LoVo (cell line): Measurements from ENCODE around the gene CRYBB1.
"Not testable (repeated sequence)": the region's sequence is repeated elsewhere in the genome, so short reads cannot be mapped to it uniquely, and the experiment has no call there.

Source experiments
- DNase-seq: peaks from one replicate; pipeline ENCODE4 v3.0.0-alpha.2; 2016; ENCODE audit warnings: low spot score

Gene CRYBB1

DNA sequence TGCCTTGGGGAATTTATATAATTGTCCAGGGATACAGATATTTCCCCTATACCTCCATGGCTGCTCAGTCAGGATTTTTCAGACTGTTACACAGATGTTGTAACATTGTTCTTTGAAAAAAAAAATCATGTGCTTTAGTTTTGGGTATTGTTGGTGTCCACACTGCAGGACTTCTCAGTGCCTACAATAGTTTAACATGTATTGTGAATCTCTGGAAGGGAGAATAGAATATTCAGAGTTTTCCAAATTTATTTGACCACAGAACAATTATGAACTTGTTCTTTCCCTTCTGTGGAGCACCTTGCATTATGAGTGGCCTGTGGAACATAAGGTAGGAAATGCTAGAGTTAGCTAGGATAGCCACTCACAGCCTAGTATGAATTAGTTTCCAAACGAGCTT, 18.5 kb upstream of the CRYBB1 start:
- DNase-seq, result no peak

DNA sequence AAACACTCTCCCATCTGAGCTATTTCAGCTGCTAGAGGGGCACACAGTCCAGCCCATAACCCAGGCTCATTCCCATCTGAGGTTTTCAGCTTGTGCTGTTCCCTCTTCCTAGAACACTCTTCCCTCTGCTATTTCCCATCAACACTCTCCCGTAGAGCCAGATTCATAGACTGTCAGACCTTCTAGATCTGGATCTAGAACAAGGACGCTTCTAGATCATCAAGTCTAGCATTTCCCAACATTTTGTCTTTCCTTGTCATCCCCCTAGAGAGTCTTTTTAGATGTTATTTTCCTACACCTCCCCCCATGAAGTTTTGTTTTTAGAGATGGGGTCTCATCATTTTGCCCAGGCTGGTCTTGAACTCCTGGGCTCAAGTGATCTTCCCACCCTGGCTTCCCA, 17.3 kb upstream of the CRYBB1 start:
- DNase-seq, result no peak

DNA sequence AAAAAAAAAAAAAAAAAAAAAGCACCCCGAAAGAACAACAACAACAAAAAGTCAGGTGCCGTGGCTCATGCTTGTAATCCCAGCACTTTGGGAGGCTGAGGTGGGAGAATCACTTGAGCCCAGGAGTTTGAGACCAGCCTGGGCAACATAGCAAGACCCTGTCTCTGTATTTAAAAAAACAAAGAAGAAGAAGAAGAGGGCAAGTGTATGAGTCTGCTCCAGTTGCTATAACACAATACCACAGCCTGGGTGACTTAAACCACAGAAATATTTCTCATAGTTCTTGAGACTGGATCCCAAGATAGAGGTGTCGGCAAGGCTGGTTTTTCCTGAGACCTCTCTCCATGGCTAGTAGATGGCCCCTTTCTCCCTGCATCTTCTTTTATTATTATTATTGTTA, 16.4 kb upstream of the CRYBB1 start:
- no peak for DNase-seq

DNA sequence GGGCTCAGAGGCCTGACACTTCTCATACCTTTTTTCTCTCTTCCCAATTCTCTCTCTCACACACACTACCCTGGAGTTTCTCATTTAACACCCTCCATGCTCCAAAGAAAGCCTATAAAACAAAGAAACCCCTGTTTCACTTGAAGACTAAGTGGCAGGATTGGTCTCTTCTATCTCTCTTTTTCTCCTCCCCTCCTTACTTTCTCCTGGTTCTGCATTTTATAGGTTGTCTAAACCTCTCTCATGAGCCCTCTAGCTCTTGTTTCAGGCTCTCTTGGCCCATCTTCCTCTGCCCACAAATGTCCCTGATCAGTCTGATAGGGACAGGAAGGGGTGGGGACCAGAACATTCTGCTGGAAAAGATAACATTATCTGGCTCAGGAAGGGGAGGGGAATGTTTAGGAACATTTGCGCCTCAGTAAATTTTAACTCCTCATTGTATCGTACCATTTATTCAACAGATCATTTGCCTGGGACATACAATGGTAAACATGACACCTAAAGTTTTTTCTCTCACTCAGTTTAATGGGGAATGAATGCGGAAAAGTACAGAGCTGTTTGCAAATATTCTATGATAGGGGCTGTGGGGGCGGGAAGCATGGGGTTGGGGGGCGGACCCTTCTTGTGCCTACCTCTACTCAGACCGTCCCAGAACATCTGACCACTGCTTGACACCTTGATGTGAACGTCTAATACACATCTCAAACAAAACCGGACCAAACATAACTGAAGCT, 14.8 kb upstream of the CRYBB1 start:
- DNase-seq, result no peak

DNA sequence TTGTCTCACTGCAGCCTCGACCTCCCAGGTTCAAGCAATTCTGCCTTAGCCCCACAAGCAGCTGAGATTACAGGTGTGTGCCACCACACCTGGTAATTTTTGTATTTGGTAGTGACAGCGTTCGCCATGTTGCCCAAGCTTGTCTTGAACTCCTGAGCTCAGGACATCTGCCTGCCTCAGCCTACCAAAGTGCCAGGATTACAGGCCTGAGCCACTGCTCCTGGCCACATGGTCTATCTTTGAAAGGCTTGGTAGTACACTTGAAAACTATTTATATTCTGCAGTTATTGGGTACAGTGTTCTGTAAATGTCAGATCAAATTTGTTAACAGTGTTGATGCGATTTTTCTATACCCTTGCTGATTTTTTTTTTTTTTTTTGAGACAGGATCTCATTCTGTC, 13.5 kb upstream of the CRYBB1 start:
- no peak for DNase-seq

DNA sequence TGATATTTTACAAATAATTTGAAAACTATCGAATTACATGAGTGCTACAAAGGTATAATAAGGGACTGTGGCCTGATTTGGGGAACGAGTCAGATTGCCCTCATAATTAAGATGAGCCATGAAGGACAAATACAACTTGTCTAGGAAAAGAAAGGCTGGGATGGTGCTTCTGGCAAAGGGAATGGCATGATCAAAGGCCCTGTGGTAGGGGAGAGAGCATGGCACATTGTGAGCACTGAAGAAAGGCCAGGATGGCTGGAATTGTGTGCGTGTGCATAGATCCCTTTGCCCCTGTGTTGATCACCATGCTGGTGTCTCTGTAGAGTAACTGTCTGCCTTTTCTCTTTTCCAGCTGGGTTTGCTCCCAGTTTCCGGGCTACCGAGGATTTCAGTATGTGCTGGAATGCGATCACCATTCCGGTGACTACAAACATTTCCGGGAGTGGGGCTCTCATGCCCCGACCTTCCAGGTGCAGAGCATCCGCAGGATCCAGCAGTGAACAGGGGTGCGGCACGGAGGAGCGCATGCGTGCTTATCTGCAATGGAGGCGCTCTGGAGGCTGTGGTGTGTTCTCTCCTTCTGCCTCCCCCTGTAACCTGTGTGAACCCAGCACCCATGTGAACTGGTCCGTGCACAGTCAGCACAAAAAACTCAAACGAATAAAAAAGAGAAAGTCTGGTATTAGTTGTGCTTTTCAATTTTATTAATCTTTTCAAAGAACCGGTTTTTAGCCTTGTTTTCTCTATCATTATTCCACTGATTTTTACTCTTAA, 12.3 kb upstream of the CRYBB1 start:
- DNase-seq, result no peak

DNA sequence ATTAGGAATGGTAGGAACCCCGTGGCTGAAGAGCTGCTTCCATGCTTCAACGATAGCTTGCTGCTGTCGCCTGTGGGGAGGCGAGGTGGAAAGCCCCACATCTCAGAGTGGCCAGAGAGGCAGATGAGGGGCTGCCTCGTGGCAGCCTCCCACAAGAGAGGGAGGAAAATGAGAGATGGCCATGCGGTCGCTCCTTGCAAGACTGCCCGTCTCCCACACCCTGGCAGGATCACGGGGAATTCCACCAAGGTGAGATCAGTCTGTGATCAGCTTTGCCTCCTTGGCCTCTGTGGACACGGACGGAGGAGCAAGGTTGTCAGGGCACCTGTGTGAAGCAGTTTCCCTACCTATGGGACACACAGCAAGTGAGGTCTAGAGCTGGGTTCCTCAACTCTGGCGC, 7.0 kb upstream of the CRYBB1 start:
- no peak for DNase-seq

DNA sequence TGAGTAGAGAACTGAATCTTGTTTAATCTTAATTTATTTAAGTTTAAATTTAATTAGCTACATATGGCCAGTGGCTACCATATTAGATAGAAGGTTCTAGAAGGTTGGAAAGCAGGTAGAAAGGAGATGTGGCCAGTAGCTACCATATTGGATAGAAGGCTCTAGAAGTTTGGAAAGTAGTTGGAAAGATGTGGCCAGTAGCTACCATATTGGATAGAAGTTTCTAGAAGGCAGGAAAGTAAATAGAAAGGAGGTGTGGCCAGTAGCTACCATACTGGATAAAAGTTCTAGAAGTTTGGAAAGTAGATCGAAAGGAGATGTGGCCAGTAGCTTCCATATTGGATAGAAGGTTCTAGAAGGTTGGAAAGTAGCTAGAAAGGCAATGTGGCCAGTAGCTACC, 6.2 kb upstream of the CRYBB1 start:
- DNase-seq, result no peak

DNA sequence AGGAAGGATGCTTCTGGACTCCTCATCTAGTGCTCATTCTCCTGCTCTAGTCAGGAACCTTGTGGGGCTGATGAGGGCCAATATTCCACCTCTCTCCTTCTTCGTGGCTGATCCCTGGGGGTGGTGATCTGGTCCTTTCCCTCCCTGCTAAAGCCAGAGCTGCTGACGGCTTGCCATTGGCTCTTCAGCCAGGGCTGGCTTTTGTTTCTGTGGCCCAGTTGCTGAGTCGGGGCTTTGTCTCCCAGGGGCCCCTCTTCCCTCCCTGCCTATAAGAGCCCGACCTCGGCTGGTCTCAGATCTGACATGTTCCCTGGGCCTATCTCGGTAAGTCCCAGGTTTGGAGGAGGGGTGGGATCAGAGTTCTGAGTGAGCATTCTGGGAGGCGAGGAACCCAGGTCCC, 3.8 kb upstream of the CRYBB1 start, which contains the start of gene CRYBA4:
Gene CRYBA4 (plus strand): TSS at position 301 of the 400 bp plus-strand sequence. CDS start 634 bp downstream, outside the sequence.
- DNase-seq, result no peak

DNA sequence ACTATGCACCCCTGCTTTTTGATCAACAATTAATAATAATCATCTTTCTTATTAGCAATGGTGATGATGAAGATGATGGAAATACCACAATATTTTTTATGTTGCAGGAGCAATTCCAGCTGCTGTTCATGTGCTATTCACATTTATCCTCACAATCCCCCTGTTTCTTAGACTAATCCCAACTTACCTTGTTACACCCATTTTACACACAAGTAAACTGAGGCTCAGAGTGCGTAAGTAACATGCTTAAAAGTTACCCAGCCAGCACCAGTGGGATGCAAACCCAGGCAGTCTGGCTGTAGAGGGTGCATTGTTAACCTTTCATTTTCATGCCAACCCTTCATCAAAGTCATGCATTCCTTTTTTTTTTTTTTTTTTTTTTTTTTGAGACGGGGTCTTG, 2.4 kb upstream of the CRYBB1 start:
- DNase-seq, result no peak

DNA sequence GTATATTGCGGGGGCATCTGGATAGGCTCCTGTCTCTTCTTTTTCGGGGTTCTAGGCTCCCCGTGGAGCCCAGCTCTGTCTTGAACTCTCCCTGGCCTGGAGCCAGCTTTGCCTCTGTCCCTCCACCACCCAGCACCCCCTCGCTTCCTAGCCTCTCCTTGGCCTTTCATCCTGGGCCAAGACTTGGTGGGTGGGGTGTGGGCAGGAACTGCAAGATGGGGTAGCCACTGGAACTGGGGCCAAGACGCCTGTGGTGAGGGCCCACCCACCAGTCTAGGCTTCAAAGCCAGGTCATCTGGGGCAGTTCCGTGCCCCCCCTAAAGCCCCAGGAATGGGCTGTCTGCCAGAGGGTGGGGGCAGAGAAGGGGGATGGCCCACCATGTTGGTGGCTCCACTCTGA, 1.7 kb upstream of the CRYBB1 start:
- DNase-seq, result no peak

DNA sequence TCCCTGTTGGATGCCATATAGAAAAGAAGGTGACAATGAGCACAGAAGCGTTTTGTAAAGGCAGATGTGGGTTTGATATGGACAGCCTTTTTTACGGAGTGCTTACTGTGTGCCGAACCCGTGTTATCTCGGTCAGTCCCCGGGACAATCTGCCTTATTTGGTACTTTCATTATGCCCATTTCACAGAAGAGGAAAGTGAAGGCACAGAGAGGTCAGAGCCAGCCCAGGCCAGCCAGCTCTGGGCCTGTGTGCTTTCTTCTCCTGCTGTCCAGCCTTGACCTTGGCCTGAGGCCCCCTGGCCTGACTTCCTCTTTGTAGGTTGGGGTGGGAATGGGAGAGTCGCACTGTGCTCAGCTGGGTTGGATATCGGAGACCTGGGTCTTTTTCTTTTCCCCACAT, 628 bp upstream of the CRYBB1 start:
- DNase-seq, result no peak

DNA sequence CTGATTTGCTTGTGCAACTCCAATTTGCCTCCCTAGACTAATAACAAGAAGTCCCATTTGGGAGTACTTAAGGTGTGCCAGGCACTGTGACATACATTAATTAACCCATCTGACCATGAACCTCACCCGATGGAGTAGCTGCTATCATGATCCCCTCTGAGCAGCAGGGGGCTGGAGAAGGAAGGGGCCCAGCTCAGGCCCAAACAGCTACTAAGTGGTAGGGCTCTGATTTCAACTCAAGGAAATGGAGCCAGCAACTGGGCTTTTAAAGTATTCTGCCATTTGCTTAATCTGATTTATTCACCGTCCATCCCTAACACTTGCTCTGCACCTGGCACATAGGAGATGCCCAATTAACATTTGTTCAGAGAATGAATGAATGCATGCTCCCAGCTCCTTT, 1.2 kb downstream of the CRYBB1 start:
- DNase-seq, result no peak

DNA sequence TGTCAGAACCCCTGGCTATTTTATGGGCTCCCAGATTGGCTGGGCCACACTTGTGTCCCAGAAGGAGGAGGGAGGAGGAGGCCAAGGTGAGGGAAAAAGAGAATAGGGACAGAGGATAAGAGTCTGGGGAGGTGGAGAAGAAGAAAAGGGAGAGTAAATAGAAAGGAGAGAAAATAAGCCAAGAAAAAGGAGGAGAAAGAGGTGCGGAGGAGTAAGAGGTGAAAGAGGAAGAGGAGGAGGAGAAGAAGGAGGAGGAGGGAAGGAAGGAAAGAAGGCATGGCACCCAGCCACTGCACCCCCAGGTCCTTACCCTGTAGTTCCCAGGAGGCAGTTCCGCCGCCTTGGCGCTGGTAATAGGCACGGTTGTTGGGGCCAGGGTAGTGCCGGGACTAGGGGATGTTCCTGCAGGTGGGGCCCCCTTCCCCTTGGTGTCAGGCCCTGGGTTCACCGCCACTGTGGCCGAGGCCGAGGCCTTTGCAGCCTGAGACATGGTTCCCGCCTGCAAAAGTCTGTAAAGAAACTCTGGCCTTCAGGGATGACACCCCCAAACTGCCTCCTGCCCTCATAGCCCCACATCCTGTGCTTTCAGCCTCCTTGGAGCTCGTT, 1.9 kb downstream of the CRYBB1 start:
- no peak for DNase-seq

DNA sequence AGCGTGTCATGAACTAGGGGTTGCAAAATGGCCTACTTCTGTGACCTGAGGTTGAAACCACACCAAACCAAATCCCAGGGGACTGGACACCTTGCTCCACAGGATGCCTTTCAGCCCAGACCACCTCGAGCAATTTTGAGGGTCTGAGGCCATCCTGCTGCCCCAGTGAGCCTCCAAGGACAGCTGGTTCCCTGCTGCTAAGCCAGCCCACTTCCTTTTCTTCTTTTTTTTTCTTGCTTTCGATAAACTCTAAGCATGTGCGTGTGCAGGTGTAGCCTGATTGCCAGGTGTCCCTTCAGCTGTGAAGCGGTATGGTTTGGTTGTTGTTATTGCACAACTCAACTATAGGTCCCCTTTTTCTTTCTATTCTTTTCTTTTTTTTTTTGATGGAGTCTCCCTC, 2.7 kb downstream of the CRYBB1 start:
- no peak for DNase-seq

DNA sequence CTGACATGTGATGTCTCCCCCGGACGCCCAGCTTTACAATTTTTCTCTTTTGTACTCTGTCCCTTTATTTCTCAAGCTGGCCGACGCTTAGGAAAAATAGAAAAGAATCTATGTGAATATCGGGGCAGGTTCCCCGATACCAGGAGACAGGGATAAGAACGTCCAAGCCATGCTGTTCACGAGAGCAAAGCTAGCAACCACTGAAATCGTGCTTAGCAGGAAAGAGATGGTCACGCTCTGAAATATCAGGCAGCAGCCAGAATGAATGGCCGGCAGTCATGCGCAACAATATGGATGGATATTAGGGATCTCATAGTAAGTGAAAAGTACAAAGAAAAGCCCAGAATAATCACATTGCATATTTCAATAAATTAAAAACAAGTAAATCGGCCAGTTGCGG, 3.5 kb downstream of the CRYBB1 start:
- no peak for DNase-seq

DNA sequence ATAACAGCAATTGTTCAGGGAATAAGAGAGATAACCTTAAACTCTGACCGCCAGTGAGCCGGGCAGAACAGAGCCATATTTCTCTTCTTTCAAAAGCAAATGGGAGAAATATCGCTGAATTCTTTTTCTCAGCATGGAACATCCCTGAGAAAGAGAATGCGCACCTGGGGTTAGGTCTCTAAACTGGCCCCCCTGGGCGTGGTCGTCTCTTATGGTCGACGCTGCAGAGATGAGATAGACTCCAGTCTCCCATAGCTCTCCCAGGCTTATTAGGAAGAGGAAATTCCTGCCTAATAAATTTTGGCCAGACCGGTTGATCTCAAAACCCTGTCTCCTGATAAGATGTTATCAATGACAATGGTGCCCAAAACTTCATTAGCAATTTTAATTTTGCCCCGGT, 4.1 kb downstream of the CRYBB1 start:
- DNase-seq, result not testable (repeated sequence)

DNA sequence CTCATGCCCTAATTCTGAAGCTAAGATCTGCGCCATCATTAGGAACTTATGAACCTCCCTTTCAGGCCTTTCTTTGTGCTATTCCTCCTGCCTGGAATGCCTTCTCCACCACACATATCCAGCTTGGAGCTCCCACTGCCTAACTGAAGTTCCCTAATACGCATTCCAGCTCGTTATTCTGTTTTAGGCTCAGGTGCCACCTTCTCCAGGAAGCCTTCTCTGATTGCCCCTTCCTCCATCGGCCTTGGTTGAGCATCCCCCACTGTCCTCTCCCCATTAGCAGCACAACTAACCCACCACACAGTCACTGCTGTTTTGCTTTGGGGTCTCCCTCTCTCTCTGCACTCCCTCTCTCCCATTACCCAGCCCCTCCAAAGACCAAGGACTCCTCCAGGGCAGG, 5.2 kb downstream of the CRYBB1 start:
- DNase-seq, result no peak

DNA sequence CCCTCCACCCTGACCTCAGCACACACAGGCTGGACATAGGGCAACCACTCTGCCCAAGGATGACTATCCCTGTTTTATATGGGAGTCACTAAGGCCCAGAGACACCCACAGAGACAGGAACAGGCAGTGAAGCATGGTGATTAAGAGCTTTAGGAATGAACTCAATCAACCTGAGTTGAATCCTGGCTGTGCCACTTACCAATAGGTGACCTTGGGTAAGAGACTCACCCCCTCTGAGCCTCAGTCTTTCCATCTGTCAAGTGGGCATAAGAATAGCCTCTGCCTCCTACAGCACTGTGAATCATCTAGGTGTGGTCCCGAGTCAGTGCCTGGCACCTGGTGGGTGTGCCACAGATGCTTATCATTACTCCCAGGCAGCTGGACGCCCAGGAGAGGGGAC, 6.8 kb downstream of the CRYBB1 start:
- no peak for DNase-seq

DNA sequence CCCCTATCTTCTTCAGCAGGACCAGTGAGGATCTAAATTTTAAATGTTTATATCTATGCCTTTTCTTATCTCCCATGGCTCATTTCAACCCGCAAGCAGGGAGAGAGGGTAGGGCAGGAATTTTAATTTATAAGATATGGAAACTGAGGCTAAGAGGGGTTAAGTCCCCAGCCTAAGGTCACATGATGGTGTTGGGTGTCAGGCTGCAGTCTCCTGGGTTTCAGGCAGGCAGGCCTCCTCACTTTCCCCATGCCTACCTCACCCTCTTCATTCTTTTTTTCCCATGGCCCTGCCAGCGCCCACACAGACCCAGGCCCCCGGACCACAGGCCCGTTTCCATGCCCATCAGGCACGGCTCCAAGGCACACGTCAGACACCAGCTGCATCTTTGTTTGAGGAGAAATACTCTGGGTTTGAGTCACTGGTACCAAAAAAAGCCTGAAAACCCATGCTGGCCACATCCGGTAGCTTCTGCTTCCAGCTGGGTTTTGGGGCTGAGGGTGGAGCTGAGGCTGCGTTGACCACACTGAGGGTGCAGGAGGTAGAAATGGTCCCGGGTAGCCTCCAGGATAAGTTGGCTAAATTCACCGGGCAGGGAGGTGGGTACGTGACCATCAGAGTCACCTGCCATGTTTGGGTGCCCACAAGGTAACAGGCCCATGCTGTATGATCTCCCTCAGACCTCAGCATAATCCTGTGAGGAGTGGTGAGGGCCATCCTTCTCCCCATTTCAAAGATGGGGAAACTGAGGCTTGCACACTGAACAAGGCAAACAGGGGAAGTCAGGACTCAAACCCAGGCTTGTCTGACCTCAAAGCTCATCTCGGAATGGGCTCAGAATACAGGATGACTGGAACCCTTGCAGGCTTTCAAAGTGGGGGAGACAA, 7.5 kb downstream of the CRYBB1 start:
- no peak for DNase-seq

DNA sequence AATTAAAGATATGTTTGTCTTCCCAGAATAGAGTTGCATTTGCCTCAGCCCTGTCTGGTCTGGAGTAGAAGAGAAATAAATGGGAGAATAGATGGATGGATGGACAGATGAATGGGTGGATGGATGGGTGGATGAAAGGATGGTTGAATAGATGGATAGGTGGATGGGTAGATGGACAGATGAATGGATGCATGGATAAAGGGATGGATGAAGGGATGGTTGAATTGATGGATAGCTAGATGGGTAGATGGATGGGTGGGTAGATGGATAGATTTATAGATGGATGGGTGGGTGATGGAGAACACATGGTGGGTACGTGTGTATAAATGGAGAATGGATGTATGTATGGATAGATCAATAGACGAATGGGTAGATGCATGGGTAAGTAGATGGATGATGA, 8.5 kb downstream of the CRYBB1 start:
- no peak for DNase-seq

DNA sequence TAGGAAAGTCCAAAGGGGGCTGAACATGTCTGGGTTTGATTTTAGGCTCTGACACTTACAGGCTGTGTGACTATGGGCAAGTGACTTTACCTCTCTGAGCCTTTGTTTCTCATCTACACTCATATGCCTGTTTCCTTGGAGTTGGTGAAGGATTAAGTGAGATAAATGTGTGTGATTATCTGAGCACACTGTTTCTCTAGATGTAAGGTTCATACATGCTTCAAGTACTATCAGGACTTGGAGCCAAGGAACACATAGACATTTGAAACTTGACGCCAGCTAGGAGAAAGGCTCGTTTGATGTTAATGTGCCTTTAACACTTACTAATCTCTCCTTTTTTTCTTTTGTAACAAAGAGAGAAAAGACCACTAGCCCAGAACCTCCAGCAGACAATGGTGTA, 9.7 kb downstream of the CRYBB1 start:
- no peak for DNase-seq
